CD4-positive, CD25-positive, alpha-beta regulatory T cell (primary cell): ENCODE results near the gene PPARA. TPM values are rescaled to one million over a fixed set of nuclear protein-coding genes. Genes with fewer than 3 reads are reported as not detected.

Experiments
- ATAC-seq, 2 donors: fragments of 150-1000 bp; cut with Tn5 transposase; one replicate each; pipeline ENCODE4 v1.10.0; 2021; ENCODE audit warnings: low read depth in 2 of 2, moderate number of reproducible peaks in 2 of 2, moderate library complexity in 1 of 2
- DNase-seq, 3 donors: peaks; one replicate each; pipeline versions ENCODE4 v3.0.0 to v3.0.0-alpha.2; 2012 to 2022; ENCODE audit warnings: mixed read lengths in 1 of 3
- H3K27ac ChIP-seq: one replicate; pipeline ENCODE4 v1.7.0; 2013; ENCODE audit warnings: mild to moderate bottlenecking, low read length; ENCODE audit not compliant: insufficient read depth, poor library complexity, severe bottlenecking
- H3K27me3 ChIP-seq: one replicate; pipeline ENCODE4 v1.7.0; 2013; ENCODE audit warnings: low read length; ENCODE audit not compliant: control insufficient read depth, insufficient read depth
- H3K36me3 ChIP-seq: one replicate; pipeline ENCODE4 v1.7.0; 2013; ENCODE audit warnings: mild to moderate bottlenecking, low read length, moderate library complexity; ENCODE audit not compliant: control insufficient read depth, insufficient read depth
- H3K4me1 ChIP-seq: 2 replicates; pipeline ENCODE4 v1.7.0; 2013; ENCODE audit warnings: mild to moderate bottlenecking, low read length; ENCODE audit not compliant: insufficient read depth, control insufficient read depth, poor library complexity, severe bottlenecking
- H3K4me3 ChIP-seq: one replicate; pipeline ENCODE4 v1.7.0; 2013; ENCODE audit warnings: low read depth, mild to moderate bottlenecking, low read length, moderate library complexity
- H3K9me3 ChIP-seq, 2 experiments: 1 replicate in 1 of 2; 2 replicates in 1 of 2; pipeline ENCODE4 v1.7.0; 2013; ENCODE audit warnings: low read length in 2 of 2, mild to moderate bottlenecking in 1 of 2, moderate library complexity in 1 of 2; ENCODE audit not compliant: control insufficient read depth in 2 of 2
- H3K27ac Mint-ChIP-seq, 3 donors: one replicate each; pipeline ENCODE4 v1.8.0; 2020 to 2022; ENCODE audit warnings: mild to moderate bottlenecking in 3 of 3, mixed read lengths in 3 of 3, moderate library complexity in 2 of 3
- H3K27me3 Mint-ChIP-seq: one replicate; pipeline ENCODE4 v1.8.0; 2022; ENCODE audit warnings: mild to moderate bottlenecking, mixed read lengths
- H3K36me3 Mint-ChIP-seq: one replicate; pipeline ENCODE4 v1.8.0; 2020; ENCODE audit warnings: mixed read lengths
- H3K4me1 Mint-ChIP-seq, 4 donors: one replicate each; pipeline ENCODE4 v1.8.0; 2020 to 2022; ENCODE audit warnings: mixed read lengths in 4 of 4, mild to moderate bottlenecking in 1 of 4
- H3K4me3 Mint-ChIP-seq, 4 donors: one replicate each; pipeline ENCODE4 v1.8.0; 2020 to 2022; ENCODE audit warnings: mild to moderate bottlenecking in 4 of 4, mixed read lengths in 4 of 4, moderate library complexity in 3 of 4
- H3K9me3 Mint-ChIP-seq, 7 donors: one replicate each; pipeline ENCODE4 v1.8.0; 2020 to 2022; ENCODE audit warnings: mixed read lengths in 7 of 7, mild to moderate bottlenecking in 3 of 7, moderate library complexity in 2 of 7
- polyA plus RNA-seq, 4 donors: library from polyadenylated mRNA; unstranded; fragments of 300-500 nt; fragmentation: Illumina TruSeq; gene quantifications; one replicate each; pipeline ENCODE4 v1.2.3, GENCODE V29; 2021
- total RNA-seq: library from RNA; stranded (reverse); gene quantifications from one replicate; pipeline ENCODE4 v1.2.3, GENCODE V29; 2022

Gene PPARA
- total and polyA plus RNA-seq, 5 donors from 2014 or later: 0.67 to 10.3 (median 4.0) TPM

GRCh38 chr22:46171940-46172339 lies 21.6 kb downstream of the PPARA start:
- Histone ChIP-seq H3K4me3 (no peak overlapping the region), H3K27ac (no peak overlapping the region), H3K9me3 (no peaks in the 10 kb centered on the region), H3K36me3 (no peaks in the 10 kb centered on the region), H3K4me1 (peaks cover 4% of the 10 kb centered on the region), H3K27me3 (no peaks in the 10 kb centered on the region)
- DNase-seq: no peak
- no peak overlapping the region for H3K4me3 Mint-ChIP-seq
- H3K27ac Mint-ChIP-seq: peak overlapping the region in 1 of 3 donors; percentile 89
- H3K27me3 Mint-ChIP-seq: no peaks in the 10 kb centered on the region
- no peaks in the 10 kb centered on the region for H3K9me3 Mint-ChIP-seq
- ATAC-seq: no peak
- peaks cover 6% of the 10 kb centered on the region for H3K36me3 Mint-ChIP-seq
- H3K4me1 Mint-ChIP-seq: peaks cover 0 to 25% (median 15%) of the 10 kb centered on the region in 4 donors

GRCh38 chr22:46172522-46173110 lies 22.3 kb downstream of the PPARA start:
- Histone ChIP-seq H3K4me1 (peaks cover 4% of the 10 kb centered on the region), H3K27me3 (no peaks in the 10 kb centered on the region), H3K4me3 (no peak overlapping the region), H3K36me3 (no peaks in the 10 kb centered on the region), H3K9me3 (no peaks in the 10 kb centered on the region), H3K27ac (no peak overlapping the region)
- no peak for ATAC-seq
- Mint-ChIP-seq H3K4me1 (peaks cover 0 to 25% (median 15%) of the 10 kb centered on the region in 4 donors), H3K9me3 (no peaks in the 10 kb centered on the region), H3K36me3 (peaks cover 9% of the 10 kb centered on the region), H3K27me3 (no peaks in the 10 kb centered on the region), H3K4me3 (no peak overlapping the region), H3K27ac (peak overlapping the region in 1 of 3 donors; percentile 15)
- DNase-seq: no peak

- Histone ChIP-seq H3K4me3 (no peak overlapping the region), H3K4me1 (peaks cover 4% of the 10 kb centered on the region), H3K27ac (no peak overlapping the region), H3K36me3 (no peaks in the 10 kb centered on the region), H3K27me3 (no peaks in the 10 kb centered on the region), H3K9me3 (no peaks in the 10 kb centered on the region)
- Mint-ChIP-seq H3K27ac (peak overlapping the region in 1 of 3 donors; percentile 15), H3K4me1 (peaks cover 0 to 25% (median 15%) of the 10 kb centered on the region in 4 donors), H3K27me3 (no peaks in the 10 kb centered on the region), H3K4me3 (no peak overlapping the region), H3K9me3 (peaks cover 0 to under 1% (median 0%) of the 10 kb centered on the region in 7 donors), H3K36me3 (peaks cover 12% of the 10 kb centered on the region)
- DNase-seq (no peak), ATAC-seq (no peak)
Measured at GRCh38 chr22:46173152-46173551, 22.8 kb downstream of the PPARA start.

GRCh38 chr22:46175631-46176030 lies 25.3 kb downstream of the PPARA start:
- Histone ChIP-seq H3K4me1 (peaks cover 4% of the 10 kb centered on the region), H3K27me3 (no peaks in the 10 kb centered on the region), H3K36me3 (peaks cover 4% of the 10 kb centered on the region), H3K4me3 (no peak overlapping the region), H3K9me3 (peaks cover 9 to 15% of the 10 kb centered on the region in 2 experiments), H3K27ac (no peak overlapping the region)
- no peak for ATAC-seq
- Mint-ChIP-seq H3K36me3 (peaks cover 33% of the 10 kb centered on the region), H3K27me3 (no peaks in the 10 kb centered on the region), H3K27ac (peak overlapping the region in 1 of 3 donors; percentile 10), H3K4me1 (peaks cover 0 to 21% (median 12%) of the 10 kb centered on the region in 4 donors), H3K9me3 (peaks cover 0 to 20% (median 10%) of the 10 kb centered on the region in 7 donors), H3K4me3 (no peak overlapping the region)
- DNase-seq: no peak

GRCh38 chr22:46176508-46177003 lies 26.2 kb downstream of the PPARA start:
- no peak overlapping the region for H3K4me3 ChIP-seq
- H3K9me3 Mint-ChIP-seq: peaks cover 0 to 29% (median 16%) of the 10 kb centered on the region in 7 donors
- peaks cover 4% of the 10 kb centered on the region for H3K36me3 ChIP-seq
- no peak overlapping the region for H3K27ac Mint-ChIP-seq
- DNase-seq (no peak), ATAC-seq (no peak)
- peaks cover 4% of the 10 kb centered on the region for H3K4me1 ChIP-seq
- no peak overlapping the region for H3K4me3 Mint-ChIP-seq
- no peaks in the 10 kb centered on the region for H3K27me3 Mint-ChIP-seq
- H3K9me3 ChIP-seq: peaks cover 12 to 24% of the 10 kb centered on the region in 2 experiments
- H3K27ac ChIP-seq: no peak overlapping the region
- H3K36me3 Mint-ChIP-seq: peaks cover 40% of the 10 kb centered on the region
- H3K27me3 ChIP-seq: no peaks in the 10 kb centered on the region
- peaks cover 0 to 14% (median 12%) of the 10 kb centered on the region in 4 donors for H3K4me1 Mint-ChIP-seq

- no peaks in the 10 kb centered on the region for H3K27me3 Mint-ChIP-seq
- Histone ChIP-seq H3K36me3 (peaks cover 4% of the 10 kb centered on the region), H3K4me1 (no peaks in the 10 kb centered on the region), H3K27ac (no peak overlapping the region), H3K4me3 (no peak overlapping the region), H3K9me3 (peaks cover 12 to 24% of the 10 kb centered on the region in 2 experiments), H3K27me3 (no peaks in the 10 kb centered on the region)
- peaks cover 0 to 29% (median 16%) of the 10 kb centered on the region in 7 donors for H3K9me3 Mint-ChIP-seq
- no peak overlapping the region for H3K4me3 Mint-ChIP-seq
- no peak overlapping the region for H3K27ac Mint-ChIP-seq
- H3K36me3 Mint-ChIP-seq: peaks cover 54% of the 10 kb centered on the region
- H3K4me1 Mint-ChIP-seq: peaks cover 0 to 7% (median 2%) of the 10 kb centered on the region in 4 donors
- ATAC-seq (no peak), DNase-seq (no peak)
Measured at GRCh38 chr22:46178755-46179505, 28.6 kb downstream of the PPARA start.

GRCh38 chr22:46179748-46180147 lies 29.4 kb downstream of the PPARA start:
- DNase-seq (no peak), ATAC-seq (no peak)
- Histone ChIP-seq H3K4me1 (no peaks in the 10 kb centered on the region), H3K27me3 (no peaks in the 10 kb centered on the region), H3K4me3 (no peak overlapping the region), H3K9me3 (peaks cover 12 to 24% of the 10 kb centered on the region in 2 experiments), H3K27ac (no peak overlapping the region), H3K36me3 (peaks cover 4% of the 10 kb centered on the region)
- Mint-ChIP-seq H3K9me3 (peaks cover 0 to 29% (median 16%) of the 10 kb centered on the region in 7 donors), H3K27ac (no peak overlapping the region), H3K4me3 (no peak overlapping the region), H3K27me3 (no peaks in the 10 kb centered on the region), H3K36me3 (peaks cover 57% of the 10 kb centered on the region), H3K4me1 (peaks cover 0 to 3% (median 1%) of the 10 kb centered on the region in 4 donors)
